Measurements from ENCODE around the gene NDST1.

The NDST1 gene

DNA sequence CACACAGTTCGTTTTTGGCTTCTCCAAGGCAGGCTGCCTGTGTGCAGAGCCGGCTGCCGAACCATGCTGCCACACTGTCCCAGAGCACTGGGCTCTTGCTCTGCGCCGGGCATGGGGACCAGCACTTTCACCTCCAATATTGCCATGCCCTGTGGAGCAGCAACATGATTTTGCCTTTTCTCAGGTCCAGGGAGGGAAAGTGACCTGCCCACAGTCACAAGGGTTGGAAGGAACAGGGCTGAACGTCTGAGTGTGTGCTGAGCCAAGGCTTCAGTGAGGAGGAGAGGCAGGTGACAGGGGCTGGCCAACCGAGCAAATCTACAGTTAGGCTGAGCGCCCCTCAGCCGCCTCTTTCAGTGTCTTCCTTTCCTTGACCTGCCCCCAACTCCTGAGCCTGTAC, 98.5 kb downstream of the NDST1 start:
- no peak for DNase-seq (ENCODE audit: low spot score)

DNA sequence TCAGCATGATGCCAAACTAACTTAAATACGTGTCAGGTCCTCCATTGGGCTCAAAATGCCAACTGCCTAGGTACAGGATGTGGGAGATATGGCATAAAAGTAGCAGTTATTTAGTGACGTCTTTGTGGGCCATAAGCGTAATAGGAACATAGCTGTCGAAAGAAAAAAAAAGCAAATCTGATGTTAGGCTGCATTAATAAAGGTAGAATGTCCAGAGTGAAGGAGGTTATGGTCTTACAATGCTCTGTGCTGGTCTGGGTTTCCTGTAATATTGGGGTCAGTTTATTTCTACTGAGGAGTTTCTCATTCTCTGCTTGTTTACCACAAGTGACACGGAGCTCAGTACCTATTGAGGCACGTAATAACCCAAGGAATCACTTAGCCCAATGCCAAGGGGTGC, 99.2 kb downstream of the NDST1 start:
- no peak for DNase-seq (ENCODE audit: low spot score)
